Nephron progenitor cell (in vitro differentiated cells): ENCODE measurements around the gene GXYLT1.
"Not testable (repeated sequence)": the region's sequence is repeated elsewhere in the genome, so short reads cannot be mapped to it uniquely, and the experiment has no call there.

ENCODE experiments used
- DNase-seq: peaks from one replicate; pipeline ENCODE4 v3.0.0; 2021
- H3K27ac Mint-ChIP-seq: 2 replicates; pipeline ENCODE4 v1.8.0; 2021; ENCODE audit warnings: mild to moderate bottlenecking, moderate library complexity, mixed read lengths
- H3K27me3 Mint-ChIP-seq: 2 replicates; pipeline ENCODE4 v1.8.0; 2021; ENCODE audit warnings: mild to moderate bottlenecking, low read depth, mixed read lengths; ENCODE audit not compliant: poor library complexity
- H3K36me3 Mint-ChIP-seq: 2 replicates; pipeline ENCODE4 v1.8.0; 2021; ENCODE audit warnings: low read depth, mixed read lengths
- H3K4me1 Mint-ChIP-seq: 2 replicates; pipeline ENCODE4 v1.8.0; 2021; ENCODE audit warnings: mixed read lengths
- H3K4me3 Mint-ChIP-seq: 2 replicates; pipeline ENCODE4 v1.8.0; 2021; ENCODE audit warnings: mild to moderate bottlenecking, moderate library complexity, mixed read lengths
- H3K9me3 Mint-ChIP-seq: 2 replicates; pipeline ENCODE4 v1.8.0; 2021; ENCODE audit warnings: mild to moderate bottlenecking, moderate library complexity, mixed read lengths
- CTCF ChIP-seq: fragments of 200-600 bp; sonication (generic); IDR thresholded peaks from 2 replicates; pipeline ENCODE4 v1.5.0; 2021; ENCODE audit warnings: antibody characterized with exemption

GXYLT1 gene

GRCh38 chr12:42144408-42145196 is at the start of gene GXYLT1:
Gene GXYLT1 (minus strand): TSS chr12:42144874. CDS start chr12:42144646, 228 bp downstream.
- peak within 1 kb of the TSS; percentile 97 for H3K4me3 Mint-ChIP-seq
- H3K27me3 Mint-ChIP-seq: no peaks in the 10 kb centered on the region
- H3K4me1 Mint-ChIP-seq: peaks cover 47% of the 10 kb centered on the region
- no peak for TF ChIP-seq CTCF
- peak within 1 kb of the TSS; percentile 92 for H3K27ac Mint-ChIP-seq
- peaks cover 9% of the 10 kb centered on the region for H3K36me3 Mint-ChIP-seq
- DNase-seq: peak; percentile 92
- H3K9me3 Mint-ChIP-seq: no peaks in the 10 kb centered on the region

GRCh38 chr12:42192686-42193085 is 48.0 kb upstream of the GXYLT1 start:
- Mint-ChIP-seq H3K9me3 (no peaks in the 10 kb centered on the region), H3K4me3 (no peak overlapping the region), H3K27me3 (no peaks in the 10 kb centered on the region), H3K27ac (no peak overlapping the region), H3K4me1 (peaks cover 42% of the 10 kb centered on the region), H3K36me3 (peaks cover 23% of the 10 kb centered on the region)
- TF ChIP-seq CTCF: no peak
- DNase-seq: no peak

GRCh38 chr12:42192258-42192657 is 47.6 kb upstream of the GXYLT1 start:
- H3K4me1 Mint-ChIP-seq: peaks cover 39% of the 10 kb centered on the region
- TF ChIP-seq CTCF: no peak
- no peaks in the 10 kb centered on the region for H3K9me3 Mint-ChIP-seq
- no peak for DNase-seq
- H3K4me3 Mint-ChIP-seq: no peak overlapping the region
- H3K27ac Mint-ChIP-seq: no peak overlapping the region
- no peaks in the 10 kb centered on the region for H3K27me3 Mint-ChIP-seq
- peaks cover 23% of the 10 kb centered on the region for H3K36me3 Mint-ChIP-seq

GRCh38 chr12:42190376-42190775 is 45.7 kb upstream of the GXYLT1 start:
- H3K4me3 Mint-ChIP-seq: no peak overlapping the region
- DNase-seq: no peak
- H3K27me3 Mint-ChIP-seq: no peaks in the 10 kb centered on the region
- no peak for TF ChIP-seq CTCF
- peaks cover 20% of the 10 kb centered on the region for H3K4me1 Mint-ChIP-seq
- no peaks in the 10 kb centered on the region for H3K9me3 Mint-ChIP-seq
- H3K27ac Mint-ChIP-seq: no peak overlapping the region
- peaks cover 28% of the 10 kb centered on the region for H3K36me3 Mint-ChIP-seq

DNA sequence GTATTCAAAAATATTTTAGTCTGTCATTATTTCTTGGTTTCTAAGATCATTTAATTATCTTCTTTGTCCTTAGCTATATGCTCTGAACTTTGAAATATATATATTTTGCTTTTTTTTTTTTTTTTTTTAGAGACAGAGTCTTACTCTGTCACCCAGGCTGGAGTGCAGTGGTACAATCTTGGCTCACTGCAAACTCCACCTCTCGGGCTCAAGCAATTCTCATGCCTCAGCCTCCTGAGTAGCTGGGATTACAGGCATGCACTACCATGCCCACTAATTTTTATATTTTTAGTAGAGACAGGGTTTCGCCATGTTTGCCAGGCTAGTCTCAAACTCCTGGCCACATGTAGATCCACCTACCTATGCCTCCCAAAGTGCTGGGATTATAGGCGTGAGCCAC is 43.6 kb upstream of the GXYLT1 start:
- H3K27ac Mint-ChIP-seq, H3K9me3 Mint-ChIP-seq, DNase-seq, H3K27me3 Mint-ChIP-seq, H3K4me3 Mint-ChIP-seq: not testable (repeated sequence)
- peaks cover 29% of the 10 kb centered on the region for H3K36me3 Mint-ChIP-seq
- peaks cover 11% of the 10 kb centered on the region for H3K4me1 Mint-ChIP-seq

GRCh38 chr12:42187799-42188198 is 43.1 kb upstream of the GXYLT1 start:
- H3K4me1 Mint-ChIP-seq: peaks cover 11% of the 10 kb centered on the region
- peaks cover 28% of the 10 kb centered on the region for H3K36me3 Mint-ChIP-seq
- peak overlapping the region; percentile 78 for H3K27ac Mint-ChIP-seq
- no peak for TF ChIP-seq CTCF
- no peaks in the 10 kb centered on the region for H3K27me3 Mint-ChIP-seq
- DNase-seq: no peak
- H3K9me3 Mint-ChIP-seq: no peaks in the 10 kb centered on the region
- H3K4me3 Mint-ChIP-seq: no peak overlapping the region
